Skeletal muscle satellite cell (primary cell): Measurements from ENCODE around the gene PRPF8. TPM values are rescaled to one million over a fixed set of nuclear protein-coding genes. Genes with fewer than 3 reads are reported as not detected.

Source experiments
- H3K27me3 ChIP-seq: 2 replicates; pipeline ENCODE4 v1.7.0; 2013; ENCODE audit warnings: low read length; ENCODE audit not compliant: control insufficient read depth, insufficient read depth
- H3K36me3 ChIP-seq: 2 replicates; pipeline ENCODE4 v1.7.0; 2013; ENCODE audit warnings: mild to moderate bottlenecking, control low read depth, low read length; ENCODE audit not compliant: insufficient read depth
- H3K4me1 ChIP-seq: 2 replicates; pipeline ENCODE4 v1.7.0; 2013; ENCODE audit warnings: low read length; ENCODE audit not compliant: control insufficient read depth, insufficient read depth
- H3K4me2 ChIP-seq: 2 replicates; pipeline ENCODE4 v1.7.0; 2013; ENCODE audit warnings: mild to moderate bottlenecking, low read length
- H3K4me3 ChIP-seq: 2 replicates; pipeline ENCODE4 v1.7.0; 2013; ENCODE audit warnings: low read length
- H3K9ac ChIP-seq: 2 replicates; pipeline ENCODE4 v1.7.0; 2013; ENCODE audit warnings: mild to moderate bottlenecking, low read depth, low read length, moderate library complexity
- H3K9me3 ChIP-seq: replicated peaks from 2 replicates; pipeline ENCODE4 v1.7.0; 2013; ENCODE audit warnings: mild to moderate bottlenecking, control low read depth, low read length
- small RNA-seq: library from RNA; depleted of rRNA; stranded (forward); fragments of <200 nt; gene quantifications from one replicate; pipeline ENCODE3, GENCODE V24; 2012

Gene PRPF8

DNA sequence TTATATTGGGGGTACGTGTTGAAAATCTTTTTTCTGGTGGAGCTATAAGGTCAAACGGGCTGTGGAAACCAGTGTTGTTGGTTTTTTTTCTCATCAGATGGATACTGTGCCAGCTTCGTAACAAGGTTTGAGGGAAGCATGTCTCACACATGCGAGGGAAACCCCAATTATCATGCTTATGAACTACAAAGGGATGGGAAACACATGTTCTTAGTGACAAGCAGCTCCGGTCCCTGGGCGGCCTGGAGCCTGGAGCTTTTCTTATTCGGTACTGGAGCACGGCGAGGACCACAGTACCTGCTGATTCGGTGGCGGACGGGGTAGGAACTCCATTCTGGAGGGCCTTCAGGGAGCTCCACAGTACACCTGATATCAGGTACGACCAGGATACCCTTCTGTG is 68.6 kb downstream of the PRPF8 start:
- H3K9me3 ChIP-seq = no peaks in the 10 kb centered on the region
- H3K27me3 ChIP-seq = no peaks in the 10 kb centered on the region
- no peak overlapping the region for H3K9ac ChIP-seq
- peaks cover 8% of the 10 kb centered on the region for H3K4me1 ChIP-seq
- no peak overlapping the region for H3K4me2 ChIP-seq
- no peaks in the 10 kb centered on the region for H3K36me3 ChIP-seq
- no peak overlapping the region for H3K4me3 ChIP-seq

DNA sequence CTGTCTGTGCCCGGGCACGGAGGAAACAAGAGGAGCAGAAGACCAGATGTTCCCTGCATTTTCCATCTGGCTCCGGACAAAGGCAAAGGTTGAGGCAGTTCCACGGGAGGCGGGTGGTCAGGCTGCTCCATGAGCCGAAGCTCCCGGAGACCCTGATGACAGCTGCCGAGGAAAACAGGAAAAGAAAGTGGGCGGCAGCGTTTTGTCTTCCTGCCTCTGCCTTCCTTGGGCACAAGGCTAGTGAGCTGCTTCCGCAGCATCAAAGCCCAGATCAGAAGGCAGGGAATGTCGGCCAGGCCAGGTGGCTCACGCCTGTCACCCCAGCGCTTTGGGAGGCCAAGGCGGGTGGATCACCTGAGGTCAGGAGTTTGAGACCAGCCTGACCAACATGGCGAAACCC is 72.3 kb downstream of the PRPF8 start:
- no peak overlapping the region for H3K9ac ChIP-seq
- no peak overlapping the region for H3K4me2 ChIP-seq
- no peaks in the 10 kb centered on the region for H3K36me3 ChIP-seq
- no peaks in the 10 kb centered on the region for H3K9me3 ChIP-seq
- no peaks in the 10 kb centered on the region for H3K4me1 ChIP-seq
- no peaks in the 10 kb centered on the region for H3K27me3 ChIP-seq
- H3K4me3 ChIP-seq = no peak overlapping the region

DNA sequence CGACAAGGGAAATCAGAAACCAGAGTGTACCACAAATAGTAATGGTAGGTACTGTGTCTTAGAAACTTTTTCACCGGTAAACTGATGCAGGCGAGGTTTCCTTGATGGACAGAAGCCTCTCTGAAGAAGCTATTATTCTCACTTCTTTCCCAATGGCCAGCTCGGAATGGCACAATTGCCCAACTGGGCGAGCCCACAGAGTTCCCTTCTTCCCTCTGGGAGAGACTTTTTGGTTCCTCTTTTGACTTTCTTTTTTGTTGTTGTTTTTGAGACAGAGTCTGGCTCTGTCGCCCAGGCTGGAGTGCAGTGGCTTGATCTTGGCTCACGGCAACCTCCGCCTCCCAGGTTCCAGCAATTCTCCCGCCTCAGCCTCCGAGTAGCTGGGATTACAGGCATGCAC is 73.0 kb downstream of the PRPF8 start:
- no peaks in the 10 kb centered on the region for H3K4me1 ChIP-seq
- H3K36me3 ChIP-seq = no peaks in the 10 kb centered on the region
- H3K4me2 ChIP-seq = no peak overlapping the region
- no peak overlapping the region for H3K4me3 ChIP-seq
- peaks cover 4% of the 10 kb centered on the region for H3K27me3 ChIP-seq
- H3K9ac ChIP-seq = no peak overlapping the region
- no peaks in the 10 kb centered on the region for H3K9me3 ChIP-seq

DNA sequence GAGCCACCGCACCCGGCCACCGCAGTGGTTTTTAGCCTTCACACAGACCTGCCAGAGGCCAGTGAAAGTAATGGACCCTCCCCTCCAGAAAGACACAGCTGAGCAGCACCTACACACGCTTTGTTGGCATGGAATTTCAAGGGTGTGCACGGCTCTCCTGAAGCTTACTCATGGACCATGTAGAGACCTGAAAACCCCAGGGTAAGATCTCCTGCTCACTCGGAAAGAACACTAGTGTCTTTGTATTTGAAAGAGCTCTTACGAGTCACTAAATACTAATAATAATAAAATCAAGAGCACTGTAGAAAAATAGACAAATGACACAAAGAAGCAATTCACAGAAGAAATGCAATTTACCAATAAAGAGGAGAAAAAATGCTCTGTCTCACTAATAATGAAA is 76.0 kb downstream of the PRPF8 start:
- Histone ChIP-seq H3K4me1 (no peaks in the 10 kb centered on the region), H3K9ac (no peak overlapping the region), H3K4me2 (no peak overlapping the region), H3K36me3 (no peaks in the 10 kb centered on the region), H3K9me3 (no peaks in the 10 kb centered on the region), H3K4me3 (no peak overlapping the region), H3K27me3 (peaks cover 7% of the 10 kb centered on the region)

DNA sequence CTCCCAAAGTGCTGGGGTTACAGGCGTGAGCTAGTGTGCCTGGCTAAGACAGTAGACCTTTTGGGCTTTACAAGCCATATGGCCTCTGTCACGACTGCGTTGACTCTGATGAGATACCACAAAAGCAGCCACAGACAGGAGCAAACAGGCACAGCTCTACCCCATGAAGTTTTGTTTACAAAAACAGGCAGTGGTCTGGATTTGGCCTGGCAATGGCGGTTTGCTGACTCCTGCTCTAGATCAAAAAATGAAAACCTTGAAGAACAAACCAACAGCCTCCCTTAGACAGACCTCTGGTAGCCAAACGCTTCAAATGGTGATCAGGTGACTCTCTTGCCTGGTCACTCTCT is 76.7 kb downstream of the PRPF8 start:
- Histone ChIP-seq H3K4me3 (no peak overlapping the region), H3K36me3 (no peaks in the 10 kb centered on the region), H3K9ac (no peak overlapping the region), H3K9me3 (no peaks in the 10 kb centered on the region), H3K4me2 (no peak overlapping the region), H3K27me3 (peaks cover 7% of the 10 kb centered on the region), H3K4me1 (no peaks in the 10 kb centered on the region)

DNA sequence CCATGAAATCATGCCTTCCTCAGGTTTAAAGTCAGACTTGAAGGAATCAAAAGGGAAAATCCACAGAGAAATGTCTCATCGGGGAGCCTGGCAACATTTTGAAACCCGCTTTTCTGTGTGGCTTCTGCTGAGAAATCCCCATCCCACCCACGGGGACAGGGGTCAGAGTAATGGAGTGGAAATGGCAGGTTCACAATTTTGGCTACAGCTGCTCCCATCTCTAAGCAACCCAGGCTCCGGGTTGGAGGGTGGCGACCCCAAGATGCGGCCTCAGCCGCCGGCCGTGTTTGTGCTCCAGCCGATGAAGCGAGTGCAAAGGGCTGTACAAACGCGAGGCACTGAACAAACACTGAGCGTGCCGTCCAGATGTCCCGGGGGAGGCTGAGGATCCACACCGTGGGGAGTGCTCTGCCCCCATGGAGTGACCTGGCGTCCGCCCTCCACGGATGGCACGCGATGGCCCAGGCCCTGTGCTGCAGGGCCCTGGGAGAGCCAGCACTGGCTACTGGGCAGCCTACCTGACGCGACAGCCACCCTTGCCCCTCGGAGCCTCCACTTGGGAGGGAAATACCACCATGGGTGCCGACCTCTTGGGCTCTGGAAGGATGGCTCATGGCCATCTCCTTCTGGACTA is 78.2 kb downstream of the PRPF8 start:
- Histone ChIP-seq H3K27me3 (peaks cover 7% of the 10 kb centered on the region), H3K9ac (no peak overlapping the region), H3K4me1 (no peaks in the 10 kb centered on the region), H3K4me2 (no peak overlapping the region), H3K4me3 (no peak overlapping the region), H3K36me3 (no peaks in the 10 kb centered on the region), H3K9me3 (no peaks in the 10 kb centered on the region)

DNA sequence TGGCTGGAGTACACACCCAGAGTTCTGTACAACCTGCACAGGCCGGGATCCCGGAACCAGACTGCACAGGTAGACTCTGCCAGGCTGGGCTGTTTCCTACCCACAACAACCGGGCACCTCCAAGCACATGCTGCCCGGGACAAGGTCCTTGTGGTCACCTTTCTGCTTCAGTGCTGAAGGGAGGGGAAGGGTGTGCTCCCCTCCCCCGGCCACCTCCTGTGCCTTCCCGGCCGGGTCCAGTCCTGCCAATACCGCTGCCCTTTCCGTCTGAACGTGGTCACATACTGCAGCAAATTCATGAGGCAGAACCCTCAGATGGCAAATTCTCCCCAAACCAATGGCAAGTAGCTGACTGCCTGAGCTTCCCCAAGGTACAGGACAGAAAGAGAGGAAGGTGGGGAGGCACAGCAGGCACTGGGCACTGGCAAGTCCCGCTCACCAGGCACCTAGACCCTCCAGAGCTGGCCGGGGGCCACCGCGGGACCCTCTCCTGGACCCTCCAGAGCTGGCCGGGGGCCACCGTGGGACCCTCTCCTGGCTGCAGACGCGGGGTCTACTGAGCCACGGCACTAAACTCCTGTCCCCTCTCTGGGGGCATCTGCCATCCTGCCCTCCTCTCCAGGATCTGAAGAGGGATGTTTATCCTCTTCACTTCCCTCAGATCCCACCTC is 78.9 kb downstream of the PRPF8 start:
- Histone ChIP-seq H3K4me1 (no peaks in the 10 kb centered on the region), H3K36me3 (no peaks in the 10 kb centered on the region), H3K4me3 (no peak overlapping the region), H3K4me2 (no peak overlapping the region), H3K27me3 (peaks cover 7% of the 10 kb centered on the region), H3K9ac (no peak overlapping the region), H3K9me3 (no peaks in the 10 kb centered on the region)

DNA sequence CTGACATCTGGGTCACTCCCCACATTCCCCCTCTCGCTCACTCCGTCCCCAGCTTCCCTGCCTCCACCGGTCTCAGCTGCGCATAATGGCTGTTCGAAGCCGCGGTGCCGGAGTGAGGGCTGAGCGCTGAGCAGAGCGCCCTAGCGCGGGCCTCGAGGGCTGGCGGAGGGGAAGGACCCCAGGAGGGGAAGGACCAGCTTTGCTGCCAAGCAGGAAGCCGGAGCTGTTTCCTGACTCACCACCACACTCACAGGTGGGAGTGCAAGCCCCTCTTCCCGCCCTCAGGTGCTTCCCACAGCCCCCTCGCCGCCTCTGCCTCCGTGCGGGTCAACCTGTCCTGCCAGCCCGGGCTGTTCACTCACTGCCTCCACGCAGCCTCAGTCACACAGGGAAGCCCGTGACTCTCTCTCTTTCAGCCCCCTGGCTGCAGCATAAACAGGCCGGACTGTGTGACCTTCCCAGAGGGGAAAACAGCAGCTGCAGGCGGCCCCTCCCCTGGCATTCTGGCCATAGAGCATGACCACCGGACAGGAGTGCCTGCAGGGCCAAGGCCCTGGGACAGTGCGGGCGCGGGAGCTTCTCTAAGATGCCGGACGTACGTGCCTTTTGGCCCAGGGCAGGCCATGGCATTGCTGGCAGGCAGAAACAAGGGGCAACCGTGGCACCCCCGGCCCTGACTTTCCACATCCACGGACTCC is 79.7 kb downstream of the PRPF8 start:
- peaks cover 7% of the 10 kb centered on the region for H3K27me3 ChIP-seq
- no peak overlapping the region for H3K9ac ChIP-seq
- no peaks in the 10 kb centered on the region for H3K4me1 ChIP-seq
- no peaks in the 10 kb centered on the region for H3K36me3 ChIP-seq
- H3K9me3 ChIP-seq = no peaks in the 10 kb centered on the region
- H3K4me3 ChIP-seq = no peak overlapping the region
- H3K4me2 ChIP-seq = no peak overlapping the region

DNA sequence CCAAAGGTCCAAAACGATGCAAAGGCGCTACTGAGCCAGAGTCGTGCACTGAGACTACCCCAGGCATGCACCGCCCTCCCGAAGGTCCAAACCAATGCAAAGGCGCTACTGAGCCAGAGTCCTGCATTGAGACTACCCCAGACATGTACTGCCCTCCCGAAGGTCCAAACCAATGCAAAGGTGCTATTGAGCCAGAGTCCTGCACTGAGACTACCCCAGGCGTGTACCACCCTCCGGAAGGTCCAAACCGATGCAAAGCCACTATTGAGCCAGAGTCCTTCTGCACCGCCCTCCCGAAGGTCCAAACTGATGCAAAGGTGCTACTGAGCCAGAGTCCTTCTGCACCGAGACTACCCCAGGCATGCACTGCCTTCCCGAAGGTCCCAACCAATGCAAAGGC is 83.1 kb downstream of the PRPF8 start:
- Histone ChIP-seq H3K9me3 (no peaks in the 10 kb centered on the region), H3K9ac (no peak overlapping the region), H3K4me3 (no peak overlapping the region), H3K4me1 (no peaks in the 10 kb centered on the region), H3K27me3 (peaks cover 4% of the 10 kb centered on the region), H3K4me2 (no peak overlapping the region), H3K36me3 (no peaks in the 10 kb centered on the region)

Small RNA genes within 50 kb of the gene (small RNA-seq; reads per million reads assigned to genes)
- gene RN7SL105P = not detected
